NCI-H226 (cell line): ENCODE measurements around the gene MTCL1.

Experiments
- DNase-seq: peaks from one replicate; pipeline ENCODE4 v3.0.0-alpha.2; 2015

Gene MTCL1

DNA sequence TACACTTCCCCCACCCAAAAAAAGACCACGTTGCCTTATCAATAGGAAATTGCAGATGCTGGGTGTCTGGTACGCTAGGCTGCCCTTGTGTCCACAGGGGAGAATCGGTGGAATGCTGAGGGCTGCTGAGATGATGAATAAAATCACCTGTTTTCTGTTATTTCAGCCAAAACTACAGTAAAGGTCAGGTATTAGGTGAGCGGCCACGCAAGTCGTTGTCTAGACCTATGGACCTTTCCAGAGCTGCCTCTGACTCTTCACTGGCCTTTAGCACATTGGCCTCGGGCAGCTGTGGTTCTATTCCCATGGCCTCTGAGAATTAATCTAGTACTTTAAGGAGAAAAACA lies 89.6 kb downstream of the MTCL1 start:
- DNase-seq = no peak

DNA sequence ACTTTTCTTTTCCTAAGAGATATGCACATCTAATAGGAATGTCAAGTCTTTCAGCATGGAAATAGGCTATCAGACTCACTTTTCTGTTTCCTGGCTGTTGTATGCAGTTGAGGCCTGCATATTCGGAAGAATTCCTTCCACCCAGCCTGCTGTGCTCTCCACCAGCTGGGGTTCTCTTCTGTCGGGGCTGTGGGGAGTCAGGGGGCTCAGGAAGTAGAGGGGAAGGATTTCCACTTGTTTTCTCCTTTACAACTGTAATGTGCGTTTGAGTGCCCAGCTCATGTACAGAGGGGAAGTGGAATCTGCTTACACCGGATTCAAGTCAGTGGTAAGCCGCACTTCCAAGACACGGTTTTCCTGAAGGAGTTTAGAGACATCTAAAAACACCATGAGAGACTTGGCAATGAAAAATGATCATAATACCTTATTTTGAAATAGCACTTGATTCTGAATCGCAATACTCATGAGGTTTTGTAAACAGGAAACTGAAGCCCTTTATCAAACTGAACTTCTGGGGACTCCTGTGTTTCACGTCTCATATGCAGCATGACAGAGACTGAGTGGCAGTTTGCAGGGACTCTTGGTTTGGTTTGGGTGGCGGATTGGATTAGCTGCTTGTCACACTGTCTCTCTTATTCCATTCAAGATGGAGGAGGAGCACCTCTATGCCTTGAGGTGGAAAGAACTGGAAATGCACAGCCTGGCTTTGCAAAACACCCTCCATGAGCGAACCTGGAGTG lies 90.4 kb downstream of the MTCL1 start:
- no peak for DNase-seq

DNA sequence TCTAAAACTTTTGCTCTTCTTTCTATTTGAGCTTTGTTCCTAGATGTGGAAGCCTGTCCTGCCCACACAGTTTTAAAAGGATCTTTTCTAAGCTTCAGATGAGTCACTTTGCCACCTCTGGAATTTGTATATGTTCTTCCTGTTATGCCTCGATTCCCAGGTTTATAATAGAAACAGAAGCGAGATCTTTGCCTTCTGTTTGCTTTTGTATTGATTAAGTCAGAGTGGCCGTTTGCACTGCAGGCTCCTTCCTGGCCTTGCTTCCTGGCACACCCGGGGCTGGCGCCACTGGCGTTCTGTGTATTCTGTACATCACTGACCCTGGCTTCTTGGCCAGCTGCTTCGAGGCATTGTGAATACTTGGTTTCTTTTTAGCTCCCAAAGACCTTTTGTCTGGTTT lies 91.8 kb downstream of the MTCL1 start:
- DNase-seq = no peak

DNA sequence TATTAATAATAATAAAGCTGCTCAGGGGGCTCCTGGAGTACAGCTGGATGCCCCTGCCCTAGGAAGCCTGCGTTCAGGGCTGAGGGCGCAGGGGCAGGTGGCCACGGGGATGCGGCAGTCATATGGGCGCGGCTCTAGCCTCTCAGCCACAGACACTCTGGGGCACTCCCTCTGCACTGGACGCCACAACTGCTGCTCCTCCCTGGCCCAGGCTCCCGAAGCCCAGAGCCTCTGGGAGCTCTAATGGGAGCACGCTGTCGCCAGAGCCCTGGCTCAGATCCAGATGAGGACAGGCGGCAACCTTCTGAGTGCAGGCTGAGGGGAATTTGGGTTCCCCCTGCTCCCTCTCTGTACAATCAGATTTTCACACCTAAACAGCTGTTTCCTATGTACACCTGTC lies 93.6 kb downstream of the MTCL1 start:
- DNase-seq = no peak

DNA sequence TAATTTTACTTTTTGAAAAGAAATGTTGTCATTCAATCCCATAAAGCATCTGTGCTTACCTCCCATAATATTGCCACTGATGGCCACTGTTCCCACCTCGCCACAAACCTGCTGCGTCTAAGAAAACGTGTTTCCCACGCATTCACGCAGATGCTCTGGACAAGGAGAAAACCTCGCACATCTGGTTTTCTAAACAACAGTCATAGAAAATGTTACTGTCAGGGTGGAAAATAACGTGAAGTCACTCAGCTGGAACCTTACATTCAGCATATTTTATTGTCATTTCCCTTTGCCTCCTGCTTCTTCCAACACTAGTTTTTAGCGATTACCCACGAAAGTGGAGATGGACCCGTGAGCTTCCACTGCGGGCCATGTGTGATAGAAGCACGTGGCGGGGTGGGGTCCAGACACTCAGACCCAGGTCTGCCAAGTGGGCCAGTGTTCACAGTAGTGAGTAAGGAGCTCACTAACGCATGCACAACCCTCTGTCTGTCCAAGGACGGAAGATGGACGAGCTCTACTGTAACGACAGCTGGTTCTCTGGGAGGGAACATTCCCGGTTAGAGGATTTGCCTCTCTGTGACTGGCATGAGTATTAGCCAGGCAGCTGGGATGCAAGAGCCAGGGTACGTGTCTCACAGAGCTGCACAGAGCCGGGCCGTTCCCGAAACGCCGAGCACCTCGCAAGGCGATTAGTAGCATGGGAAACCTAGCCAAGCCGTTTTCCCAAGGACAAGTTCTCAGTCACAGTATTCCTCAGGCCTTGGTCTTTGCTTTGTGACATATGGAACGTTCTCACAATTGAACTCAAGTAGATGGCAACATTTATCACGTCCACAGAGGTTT lies 94.5 kb downstream of the MTCL1 start:
- DNase-seq = no peak

DNA sequence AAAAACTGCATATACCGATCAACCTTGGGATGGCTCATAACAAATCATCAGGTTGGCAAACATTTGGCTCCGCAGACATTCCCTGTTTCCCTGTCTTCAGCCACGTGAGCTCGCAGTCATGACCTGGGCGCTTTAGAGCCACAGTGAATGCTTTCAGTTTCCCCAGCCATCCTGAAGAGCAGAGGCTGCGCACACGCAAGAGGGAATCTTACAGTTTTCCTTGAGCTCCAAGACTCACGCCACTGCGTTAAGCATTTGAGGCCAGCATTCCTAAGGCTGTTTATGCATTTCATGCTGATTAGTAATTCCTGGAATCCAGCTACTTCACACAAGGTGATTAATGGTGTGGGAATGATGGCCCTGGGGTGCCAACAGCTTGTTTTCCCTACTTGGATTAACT lies 95.1 kb downstream of the MTCL1 start:
- peak; percentile 99 for DNase-seq

DNA sequence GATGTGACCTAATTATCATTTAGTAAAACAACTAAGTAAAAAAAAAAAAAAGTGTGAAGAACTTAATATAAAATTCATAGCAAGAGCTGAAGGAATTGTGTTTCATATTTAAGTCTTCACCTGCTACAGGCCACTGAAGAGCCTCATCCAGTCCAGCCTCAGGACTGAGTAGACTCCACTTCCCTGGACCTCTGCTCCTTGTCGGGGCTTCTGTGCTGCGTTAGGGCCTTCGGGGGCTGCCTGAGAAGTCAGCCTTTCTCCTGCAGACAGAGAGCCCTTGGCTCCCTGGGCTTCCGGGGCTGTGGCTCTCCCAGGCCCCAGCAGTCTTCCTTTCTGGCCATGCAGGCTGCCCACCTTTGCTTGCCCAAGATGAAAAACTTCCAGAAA lies 95.5 kb downstream of the MTCL1 start:
- no peak for DNase-seq

DNA sequence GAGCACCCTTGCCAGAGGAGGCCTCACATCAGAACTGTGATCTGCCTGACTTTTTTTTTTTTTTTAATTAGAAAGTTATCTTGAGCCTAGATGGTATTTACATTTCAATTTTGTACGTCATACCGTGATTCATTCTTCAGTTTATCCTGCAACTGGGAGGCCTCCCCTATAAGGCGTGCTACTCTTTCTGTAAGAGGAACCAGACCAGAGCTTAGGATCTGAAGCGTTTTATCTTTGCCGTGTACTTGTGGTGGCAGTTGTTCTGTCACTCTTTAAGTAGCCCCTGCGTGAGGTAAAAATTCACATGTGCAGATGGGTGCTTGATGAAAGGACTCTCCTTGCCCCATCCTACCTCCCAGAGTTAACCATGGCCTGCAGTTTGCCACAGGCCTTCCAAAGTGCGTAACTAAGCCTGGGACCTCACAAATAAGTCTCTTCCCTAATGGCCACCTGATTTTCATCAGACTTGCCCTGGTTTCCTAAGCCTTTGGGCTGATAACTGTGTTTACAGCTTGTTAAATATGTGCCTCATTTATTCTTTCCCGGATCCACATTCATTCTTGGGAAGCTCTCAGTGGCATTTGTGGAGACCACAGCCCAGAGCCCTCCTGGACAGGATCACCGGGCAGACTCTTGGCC lies 96.0 kb downstream of the MTCL1 start:
- DNase-seq = peak; percentile 83

DNA sequence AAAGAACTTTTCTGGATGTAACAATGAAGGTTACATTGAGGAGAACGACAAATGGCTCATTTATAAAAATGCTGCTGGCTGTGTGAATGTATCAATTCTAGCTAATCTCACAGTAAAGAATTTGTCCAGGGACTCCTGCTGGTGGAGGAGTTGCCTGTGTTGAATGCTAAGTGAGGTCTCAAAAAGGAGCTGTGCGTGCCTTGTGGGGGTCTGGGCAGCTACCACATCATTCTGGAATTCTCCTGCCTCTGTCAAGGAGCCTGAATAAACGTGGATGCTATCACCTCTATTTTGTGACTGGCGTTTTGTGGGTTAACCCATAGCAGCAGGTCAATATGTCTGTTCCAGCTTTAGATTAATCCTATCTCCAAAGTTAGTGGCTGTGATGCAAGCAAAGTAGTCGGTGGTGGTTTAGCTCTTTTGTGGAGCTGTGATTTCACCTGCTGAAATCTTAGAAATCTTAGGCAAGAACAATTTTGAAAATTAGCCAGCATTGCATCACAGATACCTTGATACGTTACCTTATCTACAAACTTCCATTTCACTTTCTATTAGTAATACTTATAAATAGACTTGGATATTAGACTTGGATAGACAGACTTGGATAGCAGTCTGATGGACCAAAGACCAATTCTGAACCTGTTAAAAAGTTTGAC lies 96.8 kb downstream of the MTCL1 start:
- peak; percentile 84 for DNase-seq

DNA sequence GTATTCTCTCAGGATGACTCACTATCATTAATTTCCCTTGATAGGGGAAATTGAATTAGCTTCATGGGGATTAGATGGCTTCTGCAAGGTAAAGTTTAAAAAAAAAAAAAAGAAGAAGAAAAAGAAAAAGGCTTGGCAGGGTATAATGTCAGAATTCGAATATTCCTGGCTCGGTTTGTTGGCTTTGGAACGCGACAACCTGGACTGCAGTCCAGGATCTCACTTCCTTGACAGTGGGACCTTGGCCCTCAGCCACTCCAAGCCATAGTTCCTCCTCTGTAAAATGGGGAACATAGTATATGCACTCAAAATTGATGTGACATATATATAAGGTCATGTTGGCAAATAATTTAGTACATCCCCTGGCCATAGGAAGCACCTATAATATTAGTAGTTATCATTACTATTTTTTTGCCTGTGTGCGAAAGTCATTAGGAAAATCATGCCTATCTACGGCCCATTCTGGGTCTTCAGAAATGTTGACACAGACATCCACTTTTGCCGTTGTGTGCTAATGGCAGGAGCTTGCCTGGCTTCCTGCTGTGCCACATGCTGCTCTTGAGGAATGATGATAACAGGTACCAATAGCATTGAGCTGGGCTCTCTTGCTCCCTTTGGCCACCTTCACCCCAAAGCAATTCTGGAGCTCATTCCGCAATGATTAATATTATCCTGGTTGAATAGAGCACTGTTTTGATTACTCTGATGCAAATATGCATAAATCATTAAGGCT lies 97.9 kb downstream of the MTCL1 start:
- DNase-seq = no peak

DNA sequence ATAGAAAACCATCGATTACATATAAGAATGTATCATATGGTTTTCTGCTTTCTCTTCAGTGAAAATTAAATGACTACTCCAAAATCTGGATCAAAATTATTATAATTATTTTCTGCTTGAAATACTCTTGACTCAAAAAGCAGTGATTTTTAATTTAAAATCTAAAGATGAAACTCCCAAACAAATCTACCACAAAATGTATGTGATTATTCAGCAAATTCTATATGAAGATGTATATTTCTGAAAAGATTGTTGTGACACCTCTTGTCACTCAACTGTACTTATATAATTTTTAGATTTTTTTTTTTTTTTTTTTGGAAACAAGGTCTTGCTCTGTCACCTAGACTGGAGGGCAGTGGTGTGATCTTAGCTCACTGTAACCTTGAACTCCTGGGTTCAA lies 98.6 kb downstream of the MTCL1 start:
- no peak for DNase-seq

DNA sequence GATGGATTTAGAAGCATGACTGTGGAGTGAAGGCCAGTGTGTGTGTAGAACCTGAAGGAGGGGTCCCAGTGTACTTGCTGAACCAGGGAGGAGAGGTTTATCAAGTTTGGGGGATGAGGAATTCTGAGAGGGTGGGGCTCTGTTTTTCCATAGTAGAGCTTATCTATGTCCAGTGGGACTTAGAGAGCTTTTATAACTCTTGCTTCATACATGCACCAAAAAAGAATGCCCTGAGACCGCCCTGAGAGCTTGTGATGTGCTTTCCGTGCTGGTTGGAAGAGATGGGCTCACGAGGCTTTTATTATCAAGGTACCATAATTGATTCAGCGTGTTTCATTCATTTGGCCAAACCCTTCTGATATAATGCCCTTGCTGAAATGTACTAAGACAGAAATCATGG lies 100.2 kb downstream of the MTCL1 start:
- no peak for DNase-seq

DNA sequence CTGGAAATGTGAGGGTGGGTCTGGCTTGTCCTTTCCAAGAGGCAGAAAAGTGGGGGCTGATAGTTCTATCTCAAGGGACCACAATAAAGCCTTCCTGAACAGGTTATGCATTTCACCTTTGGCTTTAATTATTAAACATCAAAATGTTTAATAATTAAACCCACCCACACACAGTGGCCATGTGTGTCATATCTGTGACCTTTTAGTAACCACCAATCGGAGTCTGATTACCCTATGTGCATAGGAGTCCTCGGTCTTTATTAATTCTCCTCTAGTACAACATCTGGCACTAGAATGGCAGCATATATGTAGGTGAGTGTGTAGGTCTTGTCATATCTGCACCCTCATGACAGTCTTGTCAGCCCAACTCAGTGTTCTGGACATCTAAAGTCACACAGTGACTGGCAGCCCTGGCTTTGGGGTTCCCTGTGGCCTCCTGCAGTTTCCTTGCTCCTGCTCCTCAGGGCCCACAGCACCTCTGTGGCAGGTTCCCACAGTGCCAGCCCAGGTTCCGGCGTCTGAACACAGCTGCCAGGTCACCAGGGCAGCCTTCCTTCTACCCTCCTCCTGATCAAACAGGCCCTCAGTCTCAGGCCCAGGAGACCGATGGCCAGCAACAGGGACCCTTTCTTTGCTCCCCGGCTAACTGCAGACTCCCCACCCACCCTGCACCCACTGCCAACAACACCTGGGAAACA lies 100.9 kb downstream of the MTCL1 start:
- no peak for DNase-seq

DNA sequence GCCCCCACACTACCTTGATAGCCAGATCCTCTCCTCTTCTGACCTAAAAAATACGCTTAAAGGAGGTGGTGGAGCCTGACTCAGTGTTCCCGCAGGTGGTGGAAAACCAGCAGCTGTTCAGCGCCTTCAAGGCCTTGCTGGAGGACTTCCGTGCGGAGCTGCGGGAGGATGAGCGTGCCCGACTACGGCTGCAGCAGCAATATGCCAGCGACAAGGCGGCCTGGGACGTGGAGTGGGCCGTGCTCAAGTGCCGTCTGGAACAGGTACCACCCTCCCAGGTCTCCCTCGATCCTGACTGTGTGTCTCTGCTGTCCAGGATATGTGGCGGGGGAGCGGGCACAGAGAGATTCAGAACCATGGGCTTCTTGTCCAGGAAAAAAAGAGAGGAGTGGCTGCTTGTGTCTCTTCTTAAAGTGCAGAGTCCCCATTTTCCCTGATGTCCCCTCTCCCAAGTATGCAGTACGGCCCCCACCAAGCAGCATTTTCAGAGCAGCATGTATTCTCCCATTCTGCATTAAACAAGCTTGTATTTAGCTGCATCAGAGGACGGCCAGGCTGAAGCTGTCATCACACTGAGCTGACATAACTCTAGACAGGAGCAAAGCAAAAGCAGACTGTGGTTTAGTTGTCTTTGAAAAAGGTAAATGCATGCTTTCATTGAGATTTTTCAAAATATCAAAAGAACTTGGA lies 101.6 kb downstream of the MTCL1 start:
- no peak for DNase-seq

DNA sequence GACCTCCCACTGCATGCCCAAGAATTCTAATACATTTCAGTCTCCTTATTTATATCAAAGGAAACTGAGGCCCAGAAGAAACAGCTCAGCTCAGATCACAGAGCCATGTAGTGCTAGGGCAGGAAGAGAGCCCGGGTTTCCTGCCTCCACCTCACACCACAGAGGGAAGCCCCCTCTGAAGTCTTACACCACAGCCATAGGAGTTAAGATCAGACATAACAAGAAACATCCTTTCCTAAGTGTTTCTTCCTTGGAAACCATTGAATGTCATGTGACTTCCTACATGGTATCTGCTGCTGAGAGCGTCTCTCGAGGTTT lies 102.1 kb downstream of the MTCL1 start:
- DNase-seq = no peak

DNA sequence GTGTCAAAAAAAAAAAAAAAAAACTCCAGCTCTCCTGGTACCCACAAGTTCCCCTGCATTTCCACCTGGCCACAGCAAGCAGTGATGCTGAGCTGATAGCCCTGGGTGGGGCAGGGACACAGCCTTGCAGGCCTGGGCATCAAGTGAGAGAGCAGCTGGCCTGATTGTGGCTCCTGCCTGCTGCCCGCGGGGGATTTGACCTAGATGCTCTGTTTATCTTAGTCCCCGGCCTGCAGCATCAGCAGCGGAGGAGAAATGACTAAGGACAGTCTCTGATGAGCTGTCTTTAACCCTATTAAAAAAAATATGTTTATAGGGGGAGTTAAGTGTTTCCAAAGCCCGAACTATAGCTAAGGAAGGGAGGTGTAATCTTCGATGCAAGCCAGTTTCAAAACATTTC lies 102.6 kb downstream of the MTCL1 start:
- no peak for DNase-seq

DNA sequence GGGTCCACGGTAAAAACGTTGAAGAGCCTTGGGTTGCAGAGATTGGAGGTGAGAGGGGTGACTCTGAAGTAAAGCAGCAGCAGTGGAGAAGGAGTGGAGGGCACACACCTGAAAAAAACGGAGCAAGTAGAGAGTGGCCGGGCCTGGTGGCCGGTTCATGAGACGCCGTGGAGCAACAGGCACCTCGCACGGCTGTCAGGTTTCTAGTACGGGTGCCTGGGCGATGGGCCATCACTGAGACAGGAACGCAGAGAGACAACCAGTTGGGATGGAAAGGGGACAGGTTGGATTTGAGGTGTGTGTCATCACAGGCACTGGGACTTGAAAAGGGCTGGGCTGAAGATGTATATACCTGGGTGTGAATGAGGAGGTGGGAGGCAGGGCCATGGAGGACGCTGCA lies 104.2 kb downstream of the MTCL1 start:
- DNase-seq = no peak

DNA sequence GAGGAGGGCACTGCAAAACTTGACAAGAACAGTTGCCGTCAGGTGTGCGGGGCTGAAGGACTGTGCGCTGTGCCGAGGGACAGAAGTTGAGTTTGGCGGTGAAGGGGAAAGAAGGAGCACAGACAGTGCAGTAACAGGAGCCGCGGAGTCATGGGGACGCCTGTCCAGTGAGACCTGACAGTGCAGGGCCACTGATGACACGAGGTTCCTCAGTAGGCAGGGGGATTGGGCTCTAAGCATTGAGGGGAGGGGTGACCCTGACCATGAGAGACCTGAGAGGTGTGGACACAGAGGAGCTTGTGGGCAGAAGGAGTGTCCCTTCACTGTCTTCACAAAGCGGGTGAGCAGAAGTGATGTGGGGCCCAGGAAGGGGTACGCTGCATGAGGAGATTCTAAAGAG lies 104.8 kb downstream of the MTCL1 start:
- DNase-seq = no peak

DNA sequence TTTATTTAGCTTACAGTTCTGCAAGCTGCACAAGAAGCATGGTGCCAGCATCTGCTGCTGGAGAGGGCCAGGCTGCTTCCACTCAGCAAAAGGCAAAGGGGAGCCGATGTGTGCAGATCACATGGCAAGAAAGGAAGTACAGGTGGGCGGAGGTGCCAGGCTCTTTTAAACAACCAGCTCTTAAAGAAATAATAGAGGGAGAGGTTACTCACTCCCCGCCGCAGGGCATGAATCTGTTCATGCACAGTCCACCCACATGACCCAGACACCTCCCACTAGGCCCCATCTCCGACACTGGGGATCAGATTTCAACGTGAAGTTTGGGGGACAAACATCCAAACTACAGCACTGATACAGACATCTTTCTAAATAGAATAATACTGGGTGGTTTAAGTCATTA lies 105.8 kb downstream of the MTCL1 start:
- no peak for DNase-seq

DNA sequence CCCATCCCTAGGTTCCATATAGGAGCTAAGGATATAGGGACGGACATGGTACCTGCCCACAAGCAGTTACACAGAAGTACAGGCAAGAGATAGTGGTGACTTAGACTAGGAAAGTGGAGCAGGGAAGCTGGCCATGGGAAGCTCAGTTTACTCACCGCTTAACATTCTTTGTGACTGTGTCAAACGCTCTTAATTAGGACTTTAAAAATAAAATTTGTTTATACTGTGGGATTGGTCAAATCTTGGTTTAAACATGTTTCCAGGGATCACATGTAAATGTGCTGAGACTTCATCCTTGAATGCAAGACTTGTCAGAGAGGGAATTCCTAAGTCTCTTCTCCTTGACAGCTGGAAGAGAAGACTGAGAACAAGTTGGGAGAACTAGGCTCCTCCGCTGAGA lies 107.3 kb downstream of the MTCL1 start:
- DNase-seq = no peak

DNA sequence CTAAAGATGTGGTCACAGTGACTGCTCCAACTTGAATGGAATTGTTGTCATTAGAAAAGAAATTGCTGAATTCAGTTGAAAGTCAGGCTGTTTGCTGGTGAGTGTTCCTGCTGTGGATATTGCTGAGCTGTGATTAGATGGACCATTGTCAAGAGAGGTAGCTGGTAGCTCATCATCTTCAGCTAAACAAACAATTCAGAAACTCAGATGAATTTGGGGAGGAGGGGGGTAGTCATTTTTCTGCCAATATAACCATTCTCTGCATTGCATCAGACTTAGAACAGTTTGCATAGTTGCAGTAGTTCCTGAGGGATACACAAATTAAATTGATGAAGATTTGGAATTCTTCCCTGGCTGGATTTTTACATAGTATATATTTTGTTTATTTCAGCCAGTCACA lies 108.3 kb downstream of the MTCL1 start:
- no peak for DNase-seq

DNA sequence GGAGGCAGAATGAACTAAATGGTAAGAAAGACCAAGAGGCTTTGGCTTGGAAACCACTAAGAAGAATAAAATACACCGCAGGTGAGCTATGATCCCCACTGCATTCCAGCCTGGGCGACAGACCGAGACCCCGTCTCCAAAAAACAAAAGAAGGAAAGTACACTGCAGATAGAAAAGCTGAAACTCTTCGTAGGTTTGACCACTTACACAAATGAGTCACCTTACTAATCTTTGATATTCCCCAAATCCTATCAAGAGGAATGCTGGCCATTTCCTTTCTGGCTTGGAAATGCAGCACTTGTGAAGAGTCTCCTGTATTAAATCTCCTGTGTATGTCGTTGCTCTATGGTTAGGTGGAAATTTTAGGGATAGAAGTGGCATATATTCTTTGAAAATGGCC lies 108.8 kb downstream of the MTCL1 start:
- peak; percentile 85 for DNase-seq
